ENCODE data around the gene BCAS3. TPM values are rescaled to one million over a fixed set of nuclear protein-coding genes. Genes with fewer than 3 reads are reported as not detected.

BCAS3 gene
- total and polyA plus RNA-seq, 4 donors, result 5.8 to 24.6 (median 10.1) TPM

DNA sequence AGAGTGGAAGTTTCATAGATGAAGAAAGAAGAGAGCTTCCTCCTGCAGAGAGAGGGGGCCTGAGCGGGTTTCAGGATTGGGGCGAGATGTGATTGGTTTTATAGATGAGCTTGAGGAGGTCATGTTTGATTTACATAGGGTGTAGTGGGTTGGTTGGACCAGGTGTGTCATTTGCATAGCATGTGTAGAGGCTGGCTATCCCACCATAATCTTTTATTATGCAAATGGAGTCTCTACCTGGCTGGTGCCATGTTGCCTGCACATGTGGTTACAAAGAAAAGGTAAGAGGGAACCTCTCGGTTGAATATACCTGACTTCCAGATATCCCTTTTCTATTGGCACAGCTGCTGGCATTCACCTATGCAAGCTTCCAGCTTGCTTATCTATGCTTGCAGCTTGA lies 228.1 kb downstream of the BCAS3 start:
- TF ChIP-seq TAF1 (conservative IDR thresholded peaks at IDR 0.05) (no peak), SP1 (IDR thresholded peaks at IDR 0.05) (no peak), NR2F2 (IDR thresholded peaks at IDR 0.05) (no peak), HNF4G (IDR thresholded peaks at IDR 0.05) (no peak), YY1 (IDR thresholded peaks at IDR 0.05) (no peak), RAD21 (IDR thresholded peaks at IDR 0.05) (no peak), RXRA (IDR thresholded peaks at IDR 0.05) (no peak)
- TF ChIP-seq, protein P1, sequence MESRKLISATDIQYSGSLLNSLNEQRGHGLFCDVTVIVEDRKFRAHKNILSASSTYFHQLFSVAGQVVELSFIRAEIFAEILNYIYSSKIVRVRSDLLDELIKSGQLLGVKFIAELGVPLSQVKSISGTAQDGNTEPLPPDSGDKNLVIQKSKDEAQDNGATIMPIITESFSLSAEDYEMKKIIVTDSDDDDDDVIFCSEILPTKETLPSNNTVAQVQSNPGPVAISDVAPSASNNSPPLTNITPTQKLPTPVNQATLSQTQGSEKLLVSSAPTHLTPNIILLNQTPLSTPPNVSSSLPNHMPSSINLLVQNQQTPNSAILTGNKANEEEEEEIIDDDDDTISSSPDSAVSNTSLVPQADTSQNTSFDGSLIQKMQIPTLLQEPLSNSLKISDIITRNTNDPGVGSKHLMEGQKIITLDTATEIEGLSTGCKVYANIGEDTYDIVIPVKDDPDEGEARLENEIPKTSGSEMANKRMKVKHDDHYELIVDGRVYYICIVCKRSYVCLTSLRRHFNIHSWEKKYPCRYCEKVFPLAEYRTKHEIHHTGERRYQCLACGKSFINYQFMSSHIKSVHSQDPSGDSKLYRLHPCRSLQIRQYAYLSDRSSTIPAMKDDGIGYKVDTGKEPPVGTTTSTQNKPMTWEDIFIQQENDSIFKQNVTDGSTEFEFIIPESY (IDR thresholded peaks at IDR 0.05), result no peak
- Histone ChIP-seq H3K36me3 (ENCODE audit: control insufficient read depth in 4 of 4, insufficient read depth in 3 of 4, low read depth in 1 of 4, low read length in 3 of 4) (peaks cover 0 to 3% (median 0%) of the 10 kb centered on the region in 4 donors), H3K9me3 (ENCODE audit: control insufficient read depth in 4 of 4, low read length in 3 of 4) (no peaks in the 10 kb centered on the region), H3K27me3 (ENCODE audit: control insufficient read depth in 4 of 4, insufficient read depth in 4 of 4, low read length in 3 of 4) (no peaks in the 10 kb centered on the region), H3K9ac (ENCODE audit: low read depth in 1 of 2, low read length in 2 of 2) (no peak overlapping the region), H3K4me1 (ENCODE audit: control insufficient read depth in 4 of 4, insufficient read depth in 4 of 4, low read length in 3 of 4) (no peaks in the 10 kb centered on the region), H3K27ac (ENCODE audit: low read depth in 1 of 2, low read length in 2 of 2) (no peak overlapping the region), H3K4me3 (ENCODE audit: low read depth in 1 of 3, low read length in 3 of 3) (no peak overlapping the region)
- whole genome bisulfite sequencing, result 98% methylated on average over 3 of the region's 3 CpGs
- DNase-seq (ENCODE audit: low spot score), result no peak

DNA sequence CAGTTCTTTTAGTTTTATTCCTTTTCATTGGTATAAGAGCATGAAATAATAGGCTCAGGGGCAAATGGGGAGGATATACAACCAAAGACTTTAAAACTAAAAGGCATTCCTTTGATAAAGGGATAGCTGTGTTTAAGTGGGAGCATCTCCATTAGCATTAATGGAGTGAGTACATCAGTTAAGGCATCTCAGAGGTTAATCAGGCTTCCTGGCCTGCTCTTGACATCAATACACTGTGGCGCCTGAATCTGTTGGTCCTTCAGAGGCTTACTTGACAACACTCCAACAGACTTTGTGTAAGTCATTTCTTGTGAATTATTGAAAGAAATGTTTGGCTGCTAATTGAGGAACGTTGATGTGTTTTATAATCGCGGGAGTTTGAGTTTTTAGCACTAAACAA lies 230.7 kb downstream of the BCAS3 start:
- H3K9ac ChIP-seq (ENCODE audit: low read depth in 1 of 2, low read length in 2 of 2), result no peak overlapping the region
- no peaks in the 10 kb centered on the region for H3K9me3 ChIP-seq (ENCODE audit: control insufficient read depth in 4 of 4, low read length in 3 of 4)
- peaks cover 0 to 3% (median 0%) of the 10 kb centered on the region in 4 donors for H3K36me3 ChIP-seq (ENCODE audit: control insufficient read depth in 4 of 4, insufficient read depth in 3 of 4, low read depth in 1 of 4, low read length in 3 of 4)
- no peak for DNase-seq (ENCODE audit: low spot score)
- TF ChIP-seq, protein P2, sequence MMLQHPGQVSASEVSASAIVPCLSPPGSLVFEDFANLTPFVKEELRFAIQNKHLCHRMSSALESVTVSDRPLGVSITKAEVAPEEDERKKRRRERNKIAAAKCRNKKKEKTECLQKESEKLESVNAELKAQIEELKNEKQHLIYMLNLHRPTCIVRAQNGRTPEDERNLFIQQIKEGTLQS (IDR thresholded peaks at IDR 0.05), result no peak
- TF ChIP-seq TAF1 (conservative IDR thresholded peaks at IDR 0.05), result no peak
- TF ChIP-seq HNF4A (conservative IDR thresholded peaks at IDR 0.05), result no peak
- TF ChIP-seq RAD21 (IDR thresholded peaks at IDR 0.05), result no peak
- TF ChIP-seq, protein P3, sequence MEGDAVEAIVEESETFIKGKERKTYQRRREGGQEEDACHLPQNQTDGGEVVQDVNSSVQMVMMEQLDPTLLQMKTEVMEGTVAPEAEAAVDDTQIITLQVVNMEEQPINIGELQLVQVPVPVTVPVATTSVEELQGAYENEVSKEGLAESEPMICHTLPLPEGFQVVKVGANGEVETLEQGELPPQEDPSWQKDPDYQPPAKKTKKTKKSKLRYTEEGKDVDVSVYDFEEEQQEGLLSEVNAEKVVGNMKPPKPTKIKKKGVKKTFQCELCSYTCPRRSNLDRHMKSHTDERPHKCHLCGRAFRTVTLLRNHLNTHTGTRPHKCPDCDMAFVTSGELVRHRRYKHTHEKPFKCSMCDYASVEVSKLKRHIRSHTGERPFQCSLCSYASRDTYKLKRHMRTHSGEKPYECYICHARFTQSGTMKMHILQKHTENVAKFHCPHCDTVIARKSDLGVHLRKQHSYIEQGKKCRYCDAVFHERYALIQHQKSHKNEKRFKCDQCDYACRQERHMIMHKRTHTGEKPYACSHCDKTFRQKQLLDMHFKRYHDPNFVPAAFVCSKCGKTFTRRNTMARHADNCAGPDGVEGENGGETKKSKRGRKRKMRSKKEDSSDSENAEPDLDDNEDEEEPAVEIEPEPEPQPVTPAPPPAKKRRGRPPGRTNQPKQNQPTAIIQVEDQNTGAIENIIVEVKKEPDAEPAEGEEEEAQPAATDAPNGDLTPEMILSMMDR (IDR thresholded peaks at IDR 0.05; ENCODE audit: low read depth, low read length, missing input control), result no peak
- no peak for TF ChIP-seq SP1 (IDR thresholded peaks at IDR 0.05)
- no peak for TF ChIP-seq FOXA1 (IDR thresholded peaks at IDR 0.05)
- no peak for TF ChIP-seq RXRA (IDR thresholded peaks at IDR 0.05)
- TF ChIP-seq, protein P1 (IDR thresholded peaks at IDR 0.05), result no peak
- TF ChIP-seq NR2F2 (IDR thresholded peaks at IDR 0.05), result no peak
- no peak for TF ChIP-seq YY1 (IDR thresholded peaks at IDR 0.05)
- no peak for TF ChIP-seq GABPA (IDR thresholded peaks at IDR 0.05 in 1 of 2, conservative IDR thresholded peaks at IDR 0.05 in 1 of 2)
- no peak for TF ChIP-seq JUND (IDR thresholded peaks at IDR 0.05)
- TF ChIP-seq, protein P4, sequence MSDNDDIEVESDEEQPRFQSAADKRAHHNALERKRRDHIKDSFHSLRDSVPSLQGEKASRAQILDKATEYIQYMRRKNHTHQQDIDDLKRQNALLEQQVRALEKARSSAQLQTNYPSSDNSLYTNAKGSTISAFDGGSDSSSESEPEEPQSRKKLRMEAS (IDR thresholded peaks at IDR 0.05), result no peak
- no peaks in the 10 kb centered on the region for H3K4me1 ChIP-seq (ENCODE audit: control insufficient read depth in 4 of 4, insufficient read depth in 4 of 4, low read length in 3 of 4)
- no peak overlapping the region for H3K27ac ChIP-seq (ENCODE audit: low read depth in 1 of 2, low read length in 2 of 2)
- no peaks in the 10 kb centered on the region for H3K27me3 ChIP-seq (ENCODE audit: control insufficient read depth in 4 of 4, insufficient read depth in 4 of 4, low read length in 3 of 4)
- 80% methylated on average over 4 of the region's 4 CpGs for WGBS
- H3K4me3 ChIP-seq (ENCODE audit: low read depth in 1 of 3, low read length in 3 of 3), result no peak overlapping the region
